Parathyroid adenoma (tissue), 2 donors: ENCODE data around the gene FIS1.

Experiments used
- H2AFZ ChIP-seq: fragments of 300-600 bp; sonication (generic); one replicate; pipeline ENCODE4 v1.7.0; 2017; ENCODE audit warnings: antibody characterized with exemption, mild to moderate bottlenecking
- H3K27ac ChIP-seq: fragments of 300-600 bp; sonication (generic); one replicate; pipeline ENCODE4 v1.7.0; 2017
- H3K27me3 ChIP-seq: fragments of 300-600 bp; sonication (generic); one replicate; pipeline ENCODE4 v1.7.0; 2017; ENCODE audit warnings: low read length; ENCODE audit not compliant: control insufficient read depth, insufficient read depth
- H3K36me3 ChIP-seq: fragments of 300-600 bp; sonication (generic); one replicate; pipeline ENCODE4 v1.7.0; 2017; ENCODE audit warnings: low read length; ENCODE audit not compliant: control insufficient read depth, insufficient read depth
- H3K4me1 ChIP-seq: fragments of 300-600 bp; sonication (generic); one replicate; pipeline ENCODE4 v1.7.0; 2017; ENCODE audit warnings: control low read depth
- H3K4me2 ChIP-seq: fragments of 300-600 bp; sonication (generic); one replicate; pipeline ENCODE4 v1.7.0; 2017; ENCODE audit warnings: low read length
- H3K4me3 ChIP-seq: fragments of 300-600 bp; sonication (generic); one replicate; pipeline ENCODE4 v1.7.0; 2017; ENCODE audit warnings: low read depth, low read length
- H3K79me2 ChIP-seq: fragments of 300-600 bp; sonication (generic); one replicate; pipeline ENCODE4 v1.7.0; 2017; ENCODE audit warnings: control low read depth
- H3K9ac ChIP-seq: fragments of 300-600 bp; sonication (generic); one replicate; pipeline ENCODE4 v1.7.0; 2017; ENCODE audit warnings: mild to moderate bottlenecking
- H3K9me3 ChIP-seq: fragments of 300-600 bp; sonication (generic); one replicate; pipeline ENCODE4 v1.7.0; 2017; ENCODE audit warnings: low read length; ENCODE audit not compliant: control insufficient read depth
- CTCF ChIP-seq: fragments of 300-600 bp; sonication (generic); IDR thresholded peaks from one replicate; pipeline ENCODE4 v1.7.0; 2017; ENCODE audit warnings: antibody characterized with exemption, mild to moderate bottlenecking
- donor health status: primary hyperparathyroidism.

Gene FIS1

GRCh38 chr7:101236292-101236835, 8.5 kb downstream of the FIS1 start:
- Histone ChIP-seq H3K4me1 (peaks cover 7% of the 10 kb centered on the region), H3K79me2 (peaks cover 19% of the 10 kb centered on the region), H3K9ac (no peak overlapping the region), H3K27me3 (no peaks in the 10 kb centered on the region), H3K4me2 (no peak overlapping the region), H3K4me3 (no peak overlapping the region), H3K36me3 (no peaks in the 10 kb centered on the region), H3K9me3 (no peaks in the 10 kb centered on the region), H2AFZ (no peak overlapping the region), H3K27ac (no peak overlapping the region)
- TF ChIP-seq CTCF = no peak

GRCh38 chr7:101235522-101235921, 9.4 kb downstream of the FIS1 start:
- Histone ChIP-seq H3K4me2 (no peak overlapping the region), H3K9me3 (no peaks in the 10 kb centered on the region), H3K27me3 (no peaks in the 10 kb centered on the region), H2AFZ (no peak overlapping the region), H3K4me1 (peaks cover 7% of the 10 kb centered on the region), H3K27ac (no peak overlapping the region), H3K36me3 (no peaks in the 10 kb centered on the region), H3K4me3 (no peak overlapping the region), H3K79me2 (peaks cover 12% of the 10 kb centered on the region), H3K9ac (no peak overlapping the region)
- TF ChIP-seq CTCF = no peak

- Histone ChIP-seq H2AFZ (no peak overlapping the region), H3K4me1 (peaks cover 7% of the 10 kb centered on the region), H3K27me3 (no peaks in the 10 kb centered on the region), H3K9me3 (no peaks in the 10 kb centered on the region), H3K9ac (no peak overlapping the region), H3K79me2 (peaks cover 7% of the 10 kb centered on the region), H3K27ac (no peak overlapping the region), H3K4me3 (no peak overlapping the region), H3K4me2 (no peak overlapping the region), H3K36me3 (no peaks in the 10 kb centered on the region)
- TF ChIP-seq CTCF = no peak
These were observed 9.8 kb downstream of the FIS1 start for GRCh38 chr7:101235050-101235449.

GRCh38 chr7:101234636-101235035, 10.2 kb downstream of the FIS1 start:
- no peak for TF ChIP-seq CTCF
- Histone ChIP-seq H3K4me3 (no peak overlapping the region), H3K9me3 (no peaks in the 10 kb centered on the region), H2AFZ (no peak overlapping the region), H3K27ac (no peak overlapping the region), H3K27me3 (no peaks in the 10 kb centered on the region), H3K9ac (no peak overlapping the region), H3K36me3 (no peaks in the 10 kb centered on the region), H3K4me1 (peaks cover 7% of the 10 kb centered on the region), H3K4me2 (no peak overlapping the region), H3K79me2 (peaks cover 3% of the 10 kb centered on the region)

GRCh38 chr7:101233907-101234547, 10.9 kb downstream of the FIS1 start:
- Histone ChIP-seq H3K4me3 (no peak overlapping the region), H3K27ac (no peak overlapping the region), H3K9me3 (no peaks in the 10 kb centered on the region), H3K9ac (no peak overlapping the region), H2AFZ (no peak overlapping the region), H3K4me2 (no peak overlapping the region), H3K27me3 (no peaks in the 10 kb centered on the region), H3K36me3 (no peaks in the 10 kb centered on the region), H3K79me2 (no peaks in the 10 kb centered on the region), H3K4me1 (peaks cover 7% of the 10 kb centered on the region)
- no peak for TF ChIP-seq CTCF
